Measurements from ENCODE around the gene ALKBH1.

Gene ALKBH1

DNA sequence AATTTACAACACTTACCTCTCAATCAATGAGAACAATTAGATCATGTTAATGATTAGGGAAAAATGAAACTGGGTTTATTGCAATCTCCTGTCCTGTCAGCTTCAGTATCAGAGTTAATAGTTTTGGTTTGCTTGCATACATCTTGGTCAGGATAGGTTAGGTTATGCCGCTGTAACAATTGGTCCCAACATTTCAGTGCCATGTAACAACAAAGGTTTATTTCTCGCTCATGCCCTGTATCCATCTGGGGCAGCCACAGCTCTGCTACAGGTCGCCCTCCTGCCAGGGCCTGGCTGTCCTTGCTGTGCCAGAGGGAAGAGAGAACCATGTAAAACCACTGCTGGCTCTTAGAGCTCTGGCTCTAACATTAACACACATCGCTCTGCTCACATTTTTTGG is 60.9 kb downstream of the ALKBH1 start:
- TF ChIP-seq TAF1 (IDR thresholded peaks at IDR 0.05; ENCODE audit: low read depth) (no peak), TCF12 (IDR thresholded peaks at IDR 0.05; ENCODE audit: low read depth) (no peak), NFIC (IDR thresholded peaks at IDR 0.05) (no peak), YY1 (IDR thresholded peaks at IDR 0.05; ENCODE audit: low read depth) (no peak), ZBTB7A (IDR thresholded peaks at IDR 0.05; ENCODE audit: low read depth) (no peak), EP300 (IDR thresholded peaks at IDR 0.05; ENCODE audit: borderline replicate concordance) (no peak), CREB1 (IDR thresholded peaks at IDR 0.05; ENCODE audit: low read depth) (no peak), EGR1 (IDR thresholded peaks at IDR 0.05) (no peak), CEBPB (IDR thresholded peaks at IDR 0.05) (no peak), TEAD4 (IDR thresholded peaks at IDR 0.05) (no peak), RAD21 (IDR thresholded peaks at IDR 0.05; ENCODE audit: low read depth) (no peak), FOXM1 (IDR thresholded peaks at IDR 0.05; ENCODE audit: borderline replicate concordance, low read depth) (no peak)
- TF ChIP-seq, protein P1, sequence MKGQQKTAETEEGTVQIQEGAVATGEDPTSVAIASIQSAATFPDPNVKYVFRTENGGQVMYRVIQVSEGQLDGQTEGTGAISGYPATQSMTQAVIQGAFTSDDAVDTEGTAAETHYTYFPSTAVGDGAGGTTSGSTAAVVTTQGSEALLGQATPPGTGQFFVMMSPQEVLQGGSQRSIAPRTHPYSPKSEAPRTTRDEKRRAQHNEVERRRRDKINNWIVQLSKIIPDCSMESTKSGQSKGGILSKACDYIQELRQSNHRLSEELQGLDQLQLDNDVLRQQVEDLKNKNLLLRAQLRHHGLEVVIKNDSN (IDR thresholded peaks at IDR 0.05): no peak
- TF ChIP-seq, protein P2, sequence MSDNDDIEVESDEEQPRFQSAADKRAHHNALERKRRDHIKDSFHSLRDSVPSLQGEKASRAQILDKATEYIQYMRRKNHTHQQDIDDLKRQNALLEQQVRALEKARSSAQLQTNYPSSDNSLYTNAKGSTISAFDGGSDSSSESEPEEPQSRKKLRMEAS (IDR thresholded peaks at IDR 0.05): no peak
- TF ChIP-seq, protein P3, sequence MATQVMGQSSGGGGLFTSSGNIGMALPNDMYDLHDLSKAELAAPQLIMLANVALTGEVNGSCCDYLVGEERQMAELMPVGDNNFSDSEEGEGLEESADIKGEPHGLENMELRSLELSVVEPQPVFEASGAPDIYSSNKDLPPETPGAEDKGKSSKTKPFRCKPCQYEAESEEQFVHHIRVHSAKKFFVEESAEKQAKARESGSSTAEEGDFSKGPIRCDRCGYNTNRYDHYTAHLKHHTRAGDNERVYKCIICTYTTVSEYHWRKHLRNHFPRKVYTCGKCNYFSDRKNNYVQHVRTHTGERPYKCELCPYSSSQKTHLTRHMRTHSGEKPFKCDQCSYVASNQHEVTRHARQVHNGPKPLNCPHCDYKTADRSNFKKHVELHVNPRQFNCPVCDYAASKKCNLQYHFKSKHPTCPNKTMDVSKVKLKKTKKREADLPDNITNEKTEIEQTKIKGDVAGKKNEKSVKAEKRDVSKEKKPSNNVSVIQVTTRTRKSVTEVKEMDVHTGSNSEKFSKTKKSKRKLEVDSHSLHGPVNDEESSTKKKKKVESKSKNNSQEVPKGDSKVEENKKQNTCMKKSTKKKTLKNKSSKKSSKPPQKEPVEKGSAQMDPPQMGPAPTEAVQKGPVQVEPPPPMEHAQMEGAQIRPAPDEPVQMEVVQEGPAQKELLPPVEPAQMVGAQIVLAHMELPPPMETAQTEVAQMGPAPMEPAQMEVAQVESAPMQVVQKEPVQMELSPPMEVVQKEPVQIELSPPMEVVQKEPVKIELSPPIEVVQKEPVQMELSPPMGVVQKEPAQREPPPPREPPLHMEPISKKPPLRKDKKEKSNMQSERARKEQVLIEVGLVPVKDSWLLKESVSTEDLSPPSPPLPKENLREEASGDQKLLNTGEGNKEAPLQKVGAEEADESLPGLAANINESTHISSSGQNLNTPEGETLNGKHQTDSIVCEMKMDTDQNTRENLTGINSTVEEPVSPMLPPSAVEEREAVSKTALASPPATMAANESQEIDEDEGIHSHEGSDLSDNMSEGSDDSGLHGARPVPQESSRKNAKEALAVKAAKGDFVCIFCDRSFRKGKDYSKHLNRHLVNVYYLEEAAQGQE (IDR thresholded peaks at IDR 0.05; ENCODE audit: low read depth): no peak

DNA sequence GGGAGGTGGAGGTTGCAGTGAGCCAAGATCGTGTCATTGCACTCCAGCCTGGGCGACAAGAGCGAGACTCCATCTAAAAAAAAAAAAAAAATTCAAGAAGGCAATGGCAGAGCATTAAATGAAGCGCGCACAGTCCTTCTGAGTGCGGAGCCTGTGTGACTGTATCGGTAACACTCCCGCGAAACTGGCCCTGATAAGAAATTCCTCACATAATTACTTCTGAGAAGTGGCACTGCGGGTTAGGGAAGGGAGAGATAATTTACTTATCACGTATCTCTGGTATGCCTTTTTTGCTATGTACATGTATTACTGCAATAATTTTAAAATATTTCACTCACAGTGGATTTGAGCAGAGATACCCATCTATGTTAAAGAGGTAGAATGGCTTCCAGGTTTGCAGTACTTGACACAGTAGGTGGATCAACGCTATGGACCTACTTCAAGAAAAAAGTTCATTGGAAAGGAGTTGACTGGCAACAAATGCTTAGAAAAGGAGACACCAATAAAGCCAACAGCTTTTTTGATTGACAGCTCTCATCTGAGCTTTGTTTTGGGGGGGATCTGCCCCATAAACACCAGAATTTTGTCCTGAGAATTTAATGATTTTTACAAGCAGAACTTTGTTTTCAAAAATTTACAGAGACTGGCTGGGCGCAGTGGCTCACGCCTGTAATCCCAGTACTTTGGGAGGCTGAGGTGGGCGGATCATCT is 62.1 kb downstream of the ALKBH1 start:
- no peak for TF ChIP-seq NFIC (IDR thresholded peaks at IDR 0.05)
- TF ChIP-seq, protein P2 (IDR thresholded peaks at IDR 0.05): no peak
- TF ChIP-seq RAD21 (IDR thresholded peaks at IDR 0.05; ENCODE audit: low read depth): no peak
- TF ChIP-seq, protein P1 (IDR thresholded peaks at IDR 0.05): no peak
- no peak for TF ChIP-seq CREB1 (IDR thresholded peaks at IDR 0.05; ENCODE audit: low read depth)
- TF ChIP-seq, protein P3 (IDR thresholded peaks at IDR 0.05; ENCODE audit: low read depth): no peak
- TF ChIP-seq TEAD4 (IDR thresholded peaks at IDR 0.05): no peak
- TF ChIP-seq CEBPB (IDR thresholded peaks at IDR 0.05): no peak

DNA sequence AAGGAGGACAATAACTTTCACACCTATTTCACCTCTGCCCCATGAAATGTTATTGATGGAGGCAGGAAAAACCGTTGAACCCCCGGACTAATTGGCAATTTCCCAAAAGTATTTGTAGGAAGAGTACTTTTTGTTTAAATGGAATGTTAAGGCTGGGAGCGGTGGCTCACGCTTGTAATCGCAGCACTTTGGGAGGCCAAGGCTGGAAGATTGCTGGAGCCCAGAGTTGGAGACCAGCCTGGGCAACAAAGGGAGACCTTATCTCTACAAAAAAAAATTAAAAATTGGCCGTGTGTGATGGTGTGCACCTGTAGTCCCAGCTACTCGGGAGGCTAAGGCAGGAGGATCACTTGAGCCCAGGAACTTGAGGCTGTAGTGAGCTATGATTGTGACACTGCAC is 65.4 kb downstream of the ALKBH1 start:
- TF ChIP-seq, protein P3 (IDR thresholded peaks at IDR 0.05; ENCODE audit: low read depth): no peak
- TF ChIP-seq EGR1 (IDR thresholded peaks at IDR 0.05): no peak
- no peak for TF ChIP-seq CEBPB (IDR thresholded peaks at IDR 0.05)
- no peak for TF ChIP-seq TCF12 (IDR thresholded peaks at IDR 0.05; ENCODE audit: low read depth)
- TF ChIP-seq FOXM1 (IDR thresholded peaks at IDR 0.05; ENCODE audit: borderline replicate concordance, low read depth): no peak
- TF ChIP-seq EP300 (IDR thresholded peaks at IDR 0.05; ENCODE audit: borderline replicate concordance): no peak
- no peak for TF ChIP-seq TAF1 (IDR thresholded peaks at IDR 0.05; ENCODE audit: low read depth)
- no peak for TF ChIP-seq CREB1 (IDR thresholded peaks at IDR 0.05; ENCODE audit: low read depth)
- no peak for TF ChIP-seq YY1 (IDR thresholded peaks at IDR 0.05; ENCODE audit: low read depth)
- no peak for TF ChIP-seq TEAD4 (IDR thresholded peaks at IDR 0.05)
- no peak for TF ChIP-seq RAD21 (IDR thresholded peaks at IDR 0.05; ENCODE audit: low read depth)
- no peak for TF ChIP-seq NFIC (IDR thresholded peaks at IDR 0.05)
- TF ChIP-seq, protein P1 (IDR thresholded peaks at IDR 0.05): no peak
- no peak for TF ChIP-seq ZBTB7A (IDR thresholded peaks at IDR 0.05; ENCODE audit: low read depth)
- TF ChIP-seq, protein P2 (IDR thresholded peaks at IDR 0.05): no peak
